Measurements from ENCODE around the gene CIRBP. TPM values are rescaled to one million over a fixed set of nuclear protein-coding genes. Genes with fewer than 3 reads are reported as not detected.

Gene CIRBP
- total and polyA plus RNA-seq, 2 of the 13 experiments (the other 11 are each of a cell fraction or from before 2014, with no cell fraction given) = 133 to 140 TPM

DNA sequence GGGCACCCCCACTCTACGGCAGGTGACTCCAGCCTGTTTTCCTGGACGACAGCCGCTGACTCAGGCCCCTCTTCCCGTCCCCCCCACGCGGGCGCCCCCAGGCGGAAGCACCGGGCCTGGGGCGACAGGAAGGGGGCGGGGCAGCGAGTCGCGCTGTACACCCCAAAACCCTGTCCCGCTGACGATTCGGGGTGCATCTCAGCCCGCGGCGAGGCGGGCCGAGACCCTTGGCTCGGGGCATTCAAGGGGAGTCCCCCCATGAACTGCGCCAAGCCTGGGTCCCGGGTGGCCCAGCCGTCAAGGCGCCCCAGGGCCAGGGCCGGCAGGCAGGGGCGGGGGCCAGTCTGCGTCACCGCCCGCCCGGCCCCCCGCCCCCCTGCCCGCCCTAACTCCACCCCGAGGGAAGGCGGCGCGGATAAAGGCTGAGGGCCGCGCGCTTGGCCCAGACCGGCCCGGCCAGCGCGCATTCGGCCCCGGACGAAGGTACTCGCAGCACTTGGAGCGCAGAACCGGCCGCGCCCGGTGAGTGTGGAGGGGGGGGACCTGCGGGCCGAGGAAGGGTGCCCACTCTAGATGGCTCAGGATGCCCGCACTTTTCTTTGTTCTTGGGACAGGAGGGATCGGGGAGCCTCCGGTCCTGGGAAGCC is 20.9 kb upstream of the CIRBP start, which contains the start of gene MIDN (continued):
- TF ChIP-seq, protein P1, sequence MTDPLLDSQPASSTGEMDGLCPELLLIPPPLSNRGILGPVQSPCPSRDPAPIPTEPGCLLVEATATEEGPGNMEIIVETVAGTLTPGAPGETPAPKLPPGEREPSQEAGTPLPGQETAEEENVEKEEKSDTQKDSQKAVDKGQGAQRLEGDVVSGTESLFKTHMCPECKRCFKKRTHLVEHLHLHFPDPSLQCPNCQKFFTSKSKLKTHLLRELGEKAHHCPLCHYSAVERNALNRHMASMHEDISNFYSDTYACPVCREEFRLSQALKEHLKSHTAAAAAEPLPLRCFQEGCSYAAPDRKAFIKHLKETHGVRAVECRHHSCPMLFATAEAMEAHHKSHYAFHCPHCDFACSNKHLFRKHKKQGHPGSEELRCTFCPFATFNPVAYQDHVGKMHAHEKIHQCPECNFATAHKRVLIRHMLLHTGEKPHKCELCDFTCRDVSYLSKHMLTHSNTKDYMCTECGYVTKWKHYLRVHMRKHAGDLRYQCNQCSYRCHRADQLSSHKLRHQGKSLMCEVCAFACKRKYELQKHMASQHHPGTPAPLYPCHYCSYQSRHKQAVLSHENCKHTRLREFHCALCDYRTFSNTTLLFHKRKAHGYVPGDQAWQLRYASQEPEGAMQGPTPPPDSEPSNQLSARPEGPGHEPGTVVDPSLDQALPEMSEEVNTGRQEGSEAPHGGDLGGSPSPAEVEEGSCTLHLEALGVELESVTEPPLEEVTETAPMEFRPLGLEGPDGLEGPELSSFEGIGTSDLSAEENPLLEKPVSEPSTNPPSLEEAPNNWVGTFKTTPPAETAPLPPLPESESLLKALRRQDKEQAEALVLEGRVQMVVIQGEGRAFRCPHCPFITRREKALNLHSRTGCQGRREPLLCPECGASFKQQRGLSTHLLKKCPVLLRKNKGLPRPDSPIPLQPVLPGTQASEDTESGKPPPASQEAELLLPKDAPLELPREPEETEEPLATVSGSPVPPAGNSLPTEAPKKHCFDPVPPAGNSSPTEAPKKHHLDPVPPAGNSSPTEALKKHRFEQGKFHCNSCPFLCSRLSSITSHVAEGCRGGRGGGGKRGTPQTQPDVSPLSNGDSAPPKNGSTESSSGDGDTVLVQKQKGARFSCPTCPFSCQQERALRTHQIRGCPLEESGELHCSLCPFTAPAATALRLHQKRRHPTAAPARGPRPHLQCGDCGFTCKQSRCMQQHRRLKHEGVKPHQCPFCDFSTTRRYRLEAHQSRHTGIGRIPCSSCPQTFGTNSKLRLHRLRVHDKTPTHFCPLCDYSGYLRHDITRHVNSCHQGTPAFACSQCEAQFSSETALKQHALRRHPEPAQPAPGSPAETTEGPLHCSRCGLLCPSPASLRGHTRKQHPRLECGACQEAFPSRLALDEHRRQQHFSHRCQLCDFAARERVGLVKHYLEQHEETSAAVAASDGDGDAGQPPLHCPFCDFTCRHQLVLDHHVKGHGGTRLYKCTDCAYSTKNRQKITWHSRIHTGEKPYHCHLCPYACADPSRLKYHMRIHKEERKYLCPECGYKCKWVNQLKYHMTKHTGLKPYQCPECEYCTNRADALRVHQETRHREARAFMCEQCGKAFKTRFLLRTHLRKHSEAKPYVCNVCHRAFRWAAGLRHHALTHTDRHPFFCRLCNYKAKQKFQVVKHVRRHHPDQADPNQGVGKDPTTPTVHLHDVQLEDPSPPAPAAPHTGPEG (CRISPR knock-in tag; IDR thresholded peaks at IDR 0.05) = peak; percentile 33; the same call in 1 of the 2 replicates
- peak; percentile 51; the same call in 1 of the 2 replicates for TF ChIP-seq YEATS4 (CRISPR knock-in tag; IDR thresholded peaks at IDR 0.05; ENCODE audit: borderline replicate concordance)
- TF ChIP-seq, protein P2, sequence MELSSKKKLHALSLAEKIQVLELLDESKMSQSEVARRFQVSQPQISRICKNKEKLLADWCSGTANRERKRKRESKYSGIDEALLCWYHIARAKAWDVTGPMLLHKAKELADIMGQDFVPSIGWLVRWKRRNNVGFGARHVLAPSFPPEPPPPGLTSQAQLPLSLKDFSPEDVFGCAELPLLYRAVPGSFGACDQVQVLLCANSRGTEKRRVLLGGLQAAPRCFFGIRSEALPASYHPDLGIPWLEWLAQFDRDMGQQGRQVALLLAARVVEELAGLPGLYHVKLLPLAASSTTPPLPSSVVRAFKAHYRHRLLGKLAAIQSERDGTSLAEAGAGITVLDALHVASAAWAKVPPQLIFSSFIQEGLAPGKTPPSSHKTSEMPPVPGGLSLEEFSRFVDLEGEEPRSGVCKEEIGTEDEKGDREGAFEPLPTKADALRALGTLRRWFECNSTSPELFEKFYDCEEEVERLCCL (CRISPR knock-in tag; IDR thresholded peaks at IDR 0.05; ENCODE audit: borderline replicate concordance) = no peak
- TF ChIP-seq MTA1 (CRISPR knock-in tag; IDR thresholded peaks at IDR 0.05; ENCODE audit: borderline replicate concordance) = no peak; the same call in 1 of the 2 replicates
- TF ChIP-seq, protein P3, sequence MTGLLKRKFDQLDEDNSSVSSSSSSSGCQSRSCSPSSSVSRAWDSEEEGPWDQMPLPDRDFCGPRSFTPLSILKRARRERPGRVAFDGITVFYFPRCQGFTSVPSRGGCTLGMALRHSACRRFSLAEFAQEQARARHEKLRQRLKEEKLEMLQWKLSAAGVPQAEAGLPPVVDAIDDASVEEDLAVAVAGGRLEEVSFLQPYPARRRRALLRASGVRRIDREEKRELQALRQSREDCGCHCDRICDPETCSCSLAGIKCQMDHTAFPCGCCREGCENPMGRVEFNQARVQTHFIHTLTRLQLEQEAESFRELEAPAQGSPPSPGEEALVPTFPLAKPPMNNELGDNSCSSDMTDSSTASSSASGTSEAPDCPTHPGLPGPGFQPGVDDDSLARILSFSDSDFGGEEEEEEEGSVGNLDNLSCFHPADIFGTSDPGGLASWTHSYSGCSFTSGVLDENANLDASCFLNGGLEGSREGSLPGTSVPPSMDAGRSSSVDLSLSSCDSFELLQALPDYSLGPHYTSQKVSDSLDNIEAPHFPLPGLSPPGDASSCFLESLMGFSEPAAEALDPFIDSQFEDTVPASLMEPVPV (CRISPR knock-in tag; IDR thresholded peaks at IDR 0.05) = peak; percentile 77; the same call in 1 of the 2 replicates
- TF ChIP-seq, protein P4, sequence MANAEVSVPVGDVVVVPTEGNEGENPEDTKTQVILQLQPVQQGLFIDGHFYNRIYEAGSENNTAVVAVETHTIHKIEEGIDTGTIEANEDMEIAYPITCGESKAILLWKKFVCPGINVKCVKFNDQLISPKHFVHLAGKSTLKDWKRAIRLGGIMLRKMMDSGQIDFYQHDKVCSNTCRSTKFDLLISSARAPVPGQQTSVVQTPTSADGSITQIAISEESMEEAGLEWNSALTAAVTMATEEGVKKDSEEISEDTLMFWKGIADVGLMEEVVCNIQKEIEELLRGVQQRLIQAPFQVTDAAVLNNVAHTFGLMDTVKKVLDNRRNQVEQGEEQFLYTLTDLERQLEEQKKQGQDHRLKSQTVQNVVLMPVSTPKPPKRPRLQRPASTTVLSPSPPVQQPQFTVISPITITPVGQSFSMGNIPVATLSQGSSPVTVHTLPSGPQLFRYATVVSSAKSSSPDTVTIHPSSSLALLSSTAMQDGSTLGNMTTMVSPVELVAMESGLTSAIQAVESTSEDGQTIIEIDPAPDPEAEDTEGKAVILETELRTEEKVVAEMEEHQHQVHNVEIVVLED (CRISPR knock-in tag; IDR thresholded peaks at IDR 0.05; ENCODE audit: borderline replicate concordance) = no peak
- no peak for TF ChIP-seq PRPF4 (IDR thresholded peaks at IDR 0.05; ENCODE audit: low read depth, low read length, poor library complexity, severe bottlenecking)
- no peak for TF ChIP-seq PCBP2 (optimal IDR thresholded peaks at IDR 0.05; ENCODE audit: low read depth, low read length, poor library complexity, severe bottlenecking)
- TF ChIP-seq KAT2B (IDR thresholded peaks at IDR 0.05; ENCODE audit: borderline replicate concordance, low read depth, low read length) = no peak
- TF ChIP-seq, protein P5, sequence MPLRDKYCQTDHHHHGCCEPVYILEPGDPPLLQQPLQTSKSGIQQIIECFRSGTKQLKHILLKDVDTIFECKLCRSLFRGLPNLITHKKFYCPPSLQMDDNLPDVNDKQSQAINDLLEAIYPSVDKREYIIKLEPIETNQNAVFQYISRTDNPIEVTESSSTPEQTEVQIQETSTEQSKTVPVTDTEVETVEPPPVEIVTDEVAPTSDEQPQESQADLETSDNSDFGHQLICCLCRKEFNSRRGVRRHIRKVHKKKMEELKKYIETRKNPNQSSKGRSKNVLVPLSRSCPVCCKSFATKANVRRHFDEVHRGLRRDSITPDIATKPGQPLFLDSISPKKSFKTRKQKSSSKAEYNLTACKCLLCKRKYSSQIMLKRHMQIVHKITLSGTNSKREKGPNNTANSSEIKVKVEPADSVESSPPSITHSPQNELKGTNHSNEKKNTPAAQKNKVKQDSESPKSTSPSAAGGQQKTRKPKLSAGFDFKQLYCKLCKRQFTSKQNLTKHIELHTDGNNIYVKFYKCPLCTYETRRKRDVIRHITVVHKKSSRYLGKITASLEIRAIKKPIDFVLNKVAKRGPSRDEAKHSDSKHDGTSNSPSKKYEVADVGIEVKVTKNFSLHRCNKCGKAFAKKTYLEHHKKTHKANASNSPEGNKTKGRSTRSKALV (CRISPR knock-in tag; IDR thresholded peaks at IDR 0.05) = peak; percentile 24; the same call in 1 of the 2 replicates
- no peak for TF ChIP-seq PAWR (CRISPR knock-in tag; IDR thresholded peaks at IDR 0.05; ENCODE audit: borderline replicate concordance)
- no peak for TF ChIP-seq SNRNP70 (IDR thresholded peaks at IDR 0.05; ENCODE audit: low read depth, low read length)
- TF ChIP-seq ZNF615 (CRISPR knock-in tag; IDR thresholded peaks at IDR 0.05; ENCODE audit: borderline replicate concordance) = no peak

Data from HepG2 (cell line).